Measurements from ENCODE around the gene SLC1A4.

- TF ChIP-seq ZNF274 (IDR thresholded peaks at IDR 0.05; ENCODE audit: low read depth, low read length), result no peak
- TF ChIP-seq YY1 (IDR thresholded peaks at IDR 0.05; ENCODE audit: insufficient read depth, insufficient read length), result no peak
- no peak for TF ChIP-seq SUZ12 (IDR thresholded peaks at IDR 0.05; ENCODE audit: extremely low read depth, insufficient read depth, insufficient read length)
Measured at GRCh38 chr2:64945973-64946768, 43.0 kb upstream of the SLC1A4 start.

All from NT2/D1 (cell line).